ENCODE measurements around the gene GABRD. TPM values are rescaled to one million over a fixed set of nuclear protein-coding genes. Genes with fewer than 3 reads are reported as not detected.

The GABRD gene
- total RNA-seq, 2 donors from 2014 or later: not detected

DNA sequence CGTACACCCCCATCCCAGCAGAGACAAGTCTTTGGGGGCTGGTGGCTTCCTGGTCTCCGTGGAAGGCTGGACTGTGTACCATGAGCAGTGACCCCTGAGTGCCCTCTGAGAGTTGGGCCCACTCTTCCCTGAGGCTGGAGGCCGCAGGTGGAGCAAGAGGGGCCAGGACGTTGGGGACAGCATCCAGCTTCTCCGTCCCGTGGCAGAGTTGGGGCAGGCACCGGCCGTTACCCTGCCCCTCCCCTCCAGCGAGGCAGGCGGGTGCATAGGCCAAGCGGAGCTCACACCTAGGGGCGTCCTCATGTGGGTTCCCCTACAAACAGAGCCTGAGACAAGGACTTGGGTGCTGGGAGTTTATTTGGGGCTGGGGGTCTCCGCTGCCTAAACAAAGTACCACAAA, 14.0 kb downstream of the GABRD start:
- Histone ChIP-seq H3K27ac (ENCODE audit: low read depth, low read length) (no peak overlapping the region), H3K27me3 (ENCODE audit: control insufficient read depth, insufficient read depth, low read length, poor library complexity, severe bottlenecking) (no peaks in the 10 kb centered on the region), H3K9ac (ENCODE audit: extremely low read depth, low read length, poor library complexity, severe bottlenecking) (no peak overlapping the region), H3K4me1 (ENCODE audit: control insufficient read depth, insufficient read depth, low read length) (no peaks in the 10 kb centered on the region), H3K4me3 (ENCODE audit: low read length) (no peak overlapping the region), H3K9me3 (ENCODE audit: control insufficient read depth, low read length) (no peaks in the 10 kb centered on the region), H3K36me3 (ENCODE audit: control insufficient read depth, insufficient read depth, low read length) (no peaks in the 10 kb centered on the region)
- H3K9me3 Mint-ChIP-seq: no peaks in the 10 kb centered on the region
- no peak overlapping the region for H3K4me3 Mint-ChIP-seq
- WGBS, 2 experiments (ENCODE audit: insufficient coverage in 1 of 2, insufficient read length in 1 of 2): 88 to 93% methylated on average over 11 to 13 of the region's 13 CpGs
- TF ChIP-seq, protein P1, sequence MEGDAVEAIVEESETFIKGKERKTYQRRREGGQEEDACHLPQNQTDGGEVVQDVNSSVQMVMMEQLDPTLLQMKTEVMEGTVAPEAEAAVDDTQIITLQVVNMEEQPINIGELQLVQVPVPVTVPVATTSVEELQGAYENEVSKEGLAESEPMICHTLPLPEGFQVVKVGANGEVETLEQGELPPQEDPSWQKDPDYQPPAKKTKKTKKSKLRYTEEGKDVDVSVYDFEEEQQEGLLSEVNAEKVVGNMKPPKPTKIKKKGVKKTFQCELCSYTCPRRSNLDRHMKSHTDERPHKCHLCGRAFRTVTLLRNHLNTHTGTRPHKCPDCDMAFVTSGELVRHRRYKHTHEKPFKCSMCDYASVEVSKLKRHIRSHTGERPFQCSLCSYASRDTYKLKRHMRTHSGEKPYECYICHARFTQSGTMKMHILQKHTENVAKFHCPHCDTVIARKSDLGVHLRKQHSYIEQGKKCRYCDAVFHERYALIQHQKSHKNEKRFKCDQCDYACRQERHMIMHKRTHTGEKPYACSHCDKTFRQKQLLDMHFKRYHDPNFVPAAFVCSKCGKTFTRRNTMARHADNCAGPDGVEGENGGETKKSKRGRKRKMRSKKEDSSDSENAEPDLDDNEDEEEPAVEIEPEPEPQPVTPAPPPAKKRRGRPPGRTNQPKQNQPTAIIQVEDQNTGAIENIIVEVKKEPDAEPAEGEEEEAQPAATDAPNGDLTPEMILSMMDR (conservative IDR thresholded peaks at IDR 0.05): no peak
- no peak for DNase-seq
- no peaks in the 10 kb centered on the region for H3K4me1 Mint-ChIP-seq
- no peaks in the 10 kb centered on the region for H3K27me3 Mint-ChIP-seq (ENCODE audit: insufficient read depth)
- H3K27ac Mint-ChIP-seq: no peak overlapping the region
- no peaks in the 10 kb centered on the region for H3K36me3 Mint-ChIP-seq (ENCODE audit: low read depth)

DNA sequence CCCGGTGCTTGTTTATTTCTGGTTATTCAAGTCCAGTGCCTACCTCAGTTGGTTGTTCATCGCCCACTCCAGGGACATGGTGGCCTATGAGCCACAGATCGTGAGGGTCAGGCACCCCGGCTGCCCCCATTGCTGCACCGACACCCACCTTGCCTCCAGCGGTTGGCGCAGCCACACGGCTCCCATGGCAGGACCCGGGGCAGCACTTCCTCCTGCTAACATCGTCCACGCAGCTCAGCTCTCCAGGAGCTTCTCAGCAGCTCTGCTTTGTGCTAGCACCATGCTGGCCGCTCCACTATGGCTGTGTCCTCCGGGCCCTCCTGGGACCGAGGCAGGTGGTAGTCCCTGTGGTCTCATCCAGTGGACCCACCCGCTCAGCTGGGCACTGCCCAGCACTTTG, 17.1 kb downstream of the GABRD start:
- Mint-ChIP-seq H3K4me1 (no peaks in the 10 kb centered on the region), H3K4me3 (no peak overlapping the region), H3K9me3 (no peaks in the 10 kb centered on the region), H3K36me3 (ENCODE audit: low read depth) (no peaks in the 10 kb centered on the region), H3K27ac (no peak overlapping the region), H3K27me3 (ENCODE audit: insufficient read depth) (no peaks in the 10 kb centered on the region)
- no peak overlapping the region for H3K27ac ChIP-seq (ENCODE audit: low read depth, low read length)
- no peak overlapping the region for H3K4me3 ChIP-seq (ENCODE audit: low read length)
- no peaks in the 10 kb centered on the region for H3K9me3 ChIP-seq (ENCODE audit: control insufficient read depth, low read length)
- H3K36me3 ChIP-seq (ENCODE audit: control insufficient read depth, insufficient read depth, low read length): no peaks in the 10 kb centered on the region
- no peaks in the 10 kb centered on the region for H3K4me1 ChIP-seq (ENCODE audit: control insufficient read depth, insufficient read depth, low read length)
- no peak overlapping the region for H3K9ac ChIP-seq (ENCODE audit: extremely low read depth, low read length, poor library complexity, severe bottlenecking)
- 88% methylated on average over 12 to 15 of the region's 15 CpGs for WGBS, 2 experiments (ENCODE audit: insufficient coverage in 1 of 2, insufficient read length in 1 of 2)
- H3K27me3 ChIP-seq (ENCODE audit: control insufficient read depth, insufficient read depth, low read length, poor library complexity, severe bottlenecking): no peaks in the 10 kb centered on the region
- no peak for DNase-seq
- TF ChIP-seq, protein P1 (conservative IDR thresholded peaks at IDR 0.05): no peak

DNA sequence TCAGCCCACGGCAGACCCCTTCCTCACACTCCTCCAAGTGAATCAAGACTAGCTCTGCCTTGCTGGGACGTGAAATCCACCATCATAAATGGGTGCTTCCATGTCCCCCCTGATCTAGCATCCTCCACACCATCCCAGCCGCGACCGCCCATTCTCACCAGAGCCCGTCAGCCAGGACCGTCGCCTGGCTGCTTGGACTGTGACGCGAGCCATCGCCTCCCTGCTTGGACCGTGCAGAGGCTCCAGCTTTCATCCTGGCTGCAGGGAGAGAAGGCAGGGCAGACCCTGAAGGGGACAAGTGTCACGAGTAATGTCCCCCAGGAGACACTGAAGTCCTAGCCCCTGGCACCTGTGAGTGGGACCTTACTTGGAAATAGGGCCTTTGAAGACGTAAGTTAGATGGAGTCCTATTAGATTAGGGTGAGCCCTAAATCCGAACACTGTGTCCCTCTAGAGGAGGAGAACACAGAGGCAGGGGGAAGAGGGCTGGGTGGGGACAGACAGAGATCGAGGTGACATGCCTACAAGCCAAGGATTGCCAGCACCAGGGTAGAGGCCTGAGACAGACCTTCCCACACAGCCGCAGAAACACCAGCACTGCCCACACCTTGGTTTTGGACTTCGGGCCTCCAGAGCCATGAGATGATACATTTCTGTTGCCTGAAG, 18.3 kb downstream of the GABRD start:
- no peak overlapping the region for H3K27ac Mint-ChIP-seq
- DNase-seq: no peak
- Histone ChIP-seq H3K27ac (ENCODE audit: low read depth, low read length) (no peak overlapping the region), H3K4me1 (ENCODE audit: control insufficient read depth, insufficient read depth, low read length) (no peaks in the 10 kb centered on the region), H3K9ac (ENCODE audit: extremely low read depth, low read length, poor library complexity, severe bottlenecking) (no peak overlapping the region), H3K4me3 (ENCODE audit: low read length) (no peak overlapping the region), H3K36me3 (ENCODE audit: control insufficient read depth, insufficient read depth, low read length) (no peaks in the 10 kb centered on the region), H3K9me3 (ENCODE audit: control insufficient read depth, low read length) (no peaks in the 10 kb centered on the region), H3K27me3 (ENCODE audit: control insufficient read depth, insufficient read depth, low read length, poor library complexity, severe bottlenecking) (no peaks in the 10 kb centered on the region)
- H3K27me3 Mint-ChIP-seq (ENCODE audit: insufficient read depth): no peaks in the 10 kb centered on the region
- no peak overlapping the region for H3K4me3 Mint-ChIP-seq
- TF ChIP-seq, protein P1 (conservative IDR thresholded peaks at IDR 0.05): no peak
- H3K36me3 Mint-ChIP-seq (ENCODE audit: low read depth): no peaks in the 10 kb centered on the region
- H3K4me1 Mint-ChIP-seq: no peaks in the 10 kb centered on the region
- no peaks in the 10 kb centered on the region for H3K9me3 Mint-ChIP-seq
- 87% methylated on average over 14 to 18 of the region's 18 CpGs for WGBS, 2 experiments (ENCODE audit: insufficient coverage in 1 of 2, insufficient read length in 1 of 2)

All from endodermal cell (in vitro differentiated cells).